Measurements from ENCODE around the gene PHLDA2. TPM values are rescaled to one million over a fixed set of nuclear protein-coding genes. Genes with fewer than 3 reads are reported as not detected.
A peak's percentile ranks its signal among the peaks of the same experiment; 100 is the strongest.

Gene PHLDA2
- total RNA-seq, 1 experiment from 2014 or later: 101 TPM

DNA sequence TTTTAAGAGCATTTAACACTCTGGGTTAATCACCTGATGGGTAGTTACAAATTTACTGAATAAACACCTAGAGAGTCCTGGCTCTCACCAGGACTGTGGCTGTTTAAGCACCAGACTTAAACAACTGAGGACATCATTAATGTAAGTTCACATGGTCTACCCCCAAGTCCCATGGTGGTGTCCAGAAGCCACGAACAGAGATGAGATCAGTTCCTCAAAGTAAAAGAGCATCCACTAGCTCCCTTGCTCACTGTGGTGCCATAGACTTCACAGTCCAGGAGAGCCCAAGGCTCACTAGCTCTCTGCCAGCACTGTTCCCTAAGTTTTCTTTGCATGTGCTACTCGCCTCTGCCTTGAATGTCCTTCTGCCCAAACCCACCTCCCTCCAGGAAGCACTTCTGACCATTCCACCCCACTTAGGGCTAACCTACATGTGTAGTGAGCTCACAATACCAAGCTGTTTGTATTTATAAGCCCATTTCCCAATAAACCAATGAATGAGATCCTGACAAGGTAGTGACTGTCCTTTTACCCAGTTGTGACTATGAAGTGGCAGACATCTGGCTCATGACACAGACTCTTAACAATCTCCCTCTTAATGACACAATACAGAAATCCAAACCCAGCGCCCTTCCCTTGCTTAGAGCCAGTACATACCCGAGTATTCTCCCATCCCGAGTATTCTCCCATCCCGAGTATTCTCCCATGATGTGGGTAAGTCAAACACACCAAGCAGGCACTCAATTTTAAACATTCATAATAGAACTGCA is 47.3 kb upstream of the PHLDA2 start:
- TF ChIP-seq EZH2 (IDR thresholded peaks at IDR 0.05; ENCODE audit: low read length, unreplicated experiment) (no peak), CTCF (conservative IDR thresholded peaks at IDR 0.05; ENCODE audit: low read depth, low read length) (no peak), EZH2phosphoT487 (IDR thresholded peaks at IDR 0.05; ENCODE audit: borderline replicate concordance, low read length) (no peak)
- no TSS peak for BruUV-seq (replicated peaks)
- Histone ChIP-seq H3K4me2 (ENCODE audit: low read length) (no peak overlapping the region), H3K9me3 (ENCODE audit: low read length) (no peaks in the 10 kb centered on the region), H3K36me3 (ENCODE audit: low read depth, low read length) (peaks cover 69% of the 10 kb centered on the region), H3K27ac (ENCODE audit: low read length) (no peak overlapping the region), H3K79me2 (ENCODE audit: low read length) (peaks cover 77% of the 10 kb centered on the region), H3K9ac (ENCODE audit: low read length) (no peak overlapping the region), H3K9me2 (replicated peaks; ENCODE audit: low read length) (no peaks in the 10 kb centered on the region), H3F3A (ENCODE audit: low read length, unreplicated experiment) (no peaks in the 10 kb centered on the region), H3K27me3 (ENCODE audit: low read length) (no peaks in the 10 kb centered on the region), H4K20me1 (ENCODE audit: low read length) (peaks cover 18% of the 10 kb centered on the region; the same call in 1 of the 2 replicates), H3K4me3 (ENCODE audit: low read length) (no peak overlapping the region), H3K4me1 (ENCODE audit: insufficient read depth, low read length) (no peaks in the 10 kb centered on the region), H2AFZ (ENCODE audit: low read length) (no peak overlapping the region)
- peak; percentile 36 for ATAC-seq
- CTCF ChIA-PET: interaction anchor here (1.3 kb wide), 1 partner anchor 73 kb away, joined by 8 read pairs; no protein-coding TSS in a partner anchor
- no peak for DNase-seq
- POLR2A ChIA-PET (ENCODE audit: unreplicated experiment): no interaction called here
- intact Hi-C loops (cut with micrococcal nuclease): no loop called here

- Histone ChIP-seq H3K9me2 (replicated peaks; ENCODE audit: low read length) (no peaks in the 10 kb centered on the region), H3K27ac (ENCODE audit: low read length) (no peak overlapping the region), H3K4me1 (ENCODE audit: insufficient read depth, low read length) (no peaks in the 10 kb centered on the region), H3K79me2 (ENCODE audit: low read length) (peaks cover 72% of the 10 kb centered on the region), H3K4me2 (ENCODE audit: low read length) (no peak overlapping the region), H2AFZ (ENCODE audit: low read length) (no peak overlapping the region), H3K4me3 (ENCODE audit: low read length) (no peak overlapping the region), H3K9me3 (ENCODE audit: low read length) (no peaks in the 10 kb centered on the region), H3F3A (ENCODE audit: low read length, unreplicated experiment) (no peaks in the 10 kb centered on the region), H3K9ac (ENCODE audit: low read length) (no peak overlapping the region), H4K20me1 (ENCODE audit: low read length) (peaks cover 18% of the 10 kb centered on the region; the same call in 1 of the 2 replicates), H3K36me3 (ENCODE audit: low read depth, low read length) (peaks cover 76% of the 10 kb centered on the region), H3K27me3 (ENCODE audit: low read length) (no peaks in the 10 kb centered on the region)
- POLR2A ChIA-PET (ENCODE audit: unreplicated experiment): no interaction called here
- no TSS peak for BruUV-seq (replicated peaks)
- ATAC-seq (peak; percentile 88), DNase-seq (peak; percentile 44)
- TF ChIP-seq EZH2 (IDR thresholded peaks at IDR 0.05; ENCODE audit: low read length, unreplicated experiment): no peak
- peak; percentile 59 for TF ChIP-seq CTCF (conservative IDR thresholded peaks at IDR 0.05; ENCODE audit: low read depth, low read length)
- intact Hi-C loops (cut with micrococcal nuclease): no loop called here
- CTCF ChIA-PET: interaction anchor here (0.7 to 1.3 kb wide), 3 partner anchors 46 to 116 kb away, joined by 4 to 10 read pairs (median 8); no protein-coding TSS in a partner anchor
Measured at GRCh38 chr11:2975594-2975993, 46.4 kb upstream of the PHLDA2 start.

DNA sequence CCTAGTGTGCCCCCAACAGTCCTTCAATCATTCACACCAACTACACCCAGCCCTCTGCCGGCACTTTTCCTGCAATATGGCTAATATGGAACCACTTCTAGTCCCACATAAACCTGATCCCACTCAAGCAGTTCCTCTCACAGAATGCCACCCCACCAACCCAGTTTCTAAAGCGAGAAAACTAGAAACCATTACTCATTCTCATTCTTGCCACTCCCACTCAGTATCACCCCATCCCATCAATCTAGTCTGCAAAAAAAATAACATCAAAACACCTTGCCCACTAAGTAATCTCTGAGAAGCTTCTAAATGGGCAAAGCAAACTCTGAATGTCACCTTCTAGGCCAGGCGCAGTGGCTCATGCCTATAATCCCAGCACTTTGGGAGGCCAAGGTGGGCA is 45.1 kb upstream of the PHLDA2 start:
- TF ChIP-seq EZH2 (IDR thresholded peaks at IDR 0.05; ENCODE audit: low read length, unreplicated experiment): no peak
- intact Hi-C loops (cut with micrococcal nuclease): no loop called here
- no peak for ATAC-seq

More for the DNA sequence above, 45.1 kb upstream of the PHLDA2 start:
- H3K36me3 ChIP-seq (ENCODE audit: low read depth, low read length): peaks cover 89% of the 10 kb centered on the region
- POLR2A ChIA-PET (ENCODE audit: unreplicated experiment): interaction anchor here (0.6 kb wide), 1 partner anchor 469 kb away, joined by 4 read pairs; no protein-coding TSS in a partner anchor
- H4K20me1 ChIP-seq (ENCODE audit: low read length): 0 out of 2 replicates have a peak, but pooled peaks cover 9% of the 10 kb centered on the region
- H3F3A ChIP-seq (ENCODE audit: low read length, unreplicated experiment): no peaks in the 10 kb centered on the region
- no peak overlapping the region for H3K4me3 ChIP-seq (ENCODE audit: low read length)
- H3K9me2 ChIP-seq (replicated peaks; ENCODE audit: low read length): no peaks in the 10 kb centered on the region
- no peak for DNase-seq
- H3K79me2 ChIP-seq (ENCODE audit: low read length): peaks cover 59% of the 10 kb centered on the region
- CTCF ChIA-PET: no interaction called here
- no TSS peak for BruUV-seq (replicated peaks)
- no peaks in the 10 kb centered on the region for H3K27me3 ChIP-seq (ENCODE audit: low read length)
- H3K27ac ChIP-seq (ENCODE audit: low read length): no peak overlapping the region
- H3K9ac ChIP-seq (ENCODE audit: low read length): no peak overlapping the region
- H3K9me3 ChIP-seq (ENCODE audit: low read length): no peaks in the 10 kb centered on the region
- H3K4me1 ChIP-seq (ENCODE audit: insufficient read depth, low read length): no peaks in the 10 kb centered on the region
- H3K4me2 ChIP-seq (ENCODE audit: low read length): no peak overlapping the region
- no peak overlapping the region for H2AFZ ChIP-seq (ENCODE audit: low read length)
